GM04504 (cell line): Measurements from ENCODE around the gene C11orf42.

Experiments
- DNase-seq: peaks from one replicate; pipeline ENCODE4 v3.0.0-alpha.2; 2012; ENCODE audit warnings: low read depth

The C11orf42 gene

GRCh38 chr11:6205366-6205765 lies at the start of gene C11orf42:
C11orf42 (plus strand) TSS chr11:6205557; CDS start chr11:6205616, 59 bp downstream.
- DNase-seq: no peak

GRCh38 chr11:6156628-6157359 lies 48.6 kb upstream of the C11orf42 start:
- DNase-seq: no peak

GRCh38 chr11:6170226-6170625 lies 35.1 kb upstream of the C11orf42 start, which contains the start of gene OR52B2:
OR52B2 (minus strand) TSS chr11:6170326; CDS start chr11:6170326, 0 bp downstream.
- no peak for DNase-seq

- no peak for DNase-seq
These were observed 29.9 kb upstream of the C11orf42 start for GRCh38 chr11:6175440-6175839.

- DNase-seq: no peak
These were observed 13.6 kb upstream of the C11orf42 start for GRCh38 chr11:6191742-6192141.

GRCh38 chr11:6194065-6194581 lies 11.2 kb upstream of the C11orf42 start:
- no peak for DNase-seq

- DNase-seq: no peak
These were observed 9.0 kb upstream of the C11orf42 start for GRCh38 chr11:6196396-6196795.

GRCh38 chr11:6197466-6198200 lies 7.7 kb upstream of the C11orf42 start:
- DNase-seq: no peak

GRCh38 chr11:6199174-6199810 lies 6.1 kb upstream of the C11orf42 start, which contains the start of gene OR52W1:
OR52W1 (plus strand) TSS chr11:6199224; CDS start chr11:6199224, 0 bp downstream.
- no peak for DNase-seq

GRCh38 chr11:6200975-6201374 lies 4.4 kb upstream of the C11orf42 start:
- no peak for DNase-seq

GRCh38 chr11:6201481-6201880 lies 3.9 kb upstream of the C11orf42 start:
- no peak for DNase-seq

- no peak for DNase-seq
These were observed 3.3 kb upstream of the C11orf42 start for GRCh38 chr11:6202041-6202440.

GRCh38 chr11:6203327-6203726 lies 2.0 kb upstream of the C11orf42 start:
- no peak for DNase-seq

- no peak for DNase-seq
These were observed 651 bp upstream of the C11orf42 start for GRCh38 chr11:6204706-6205105.

- no peak for DNase-seq
These were observed 1.3 kb downstream of the C11orf42 start for GRCh38 chr11:6206456-6207180.

- no peak for DNase-seq
These were observed 4.4 kb downstream of the C11orf42 start for GRCh38 chr11:6209801-6210200.

- DNase-seq: no peak
These were observed 5.1 kb downstream of the C11orf42 start for GRCh38 chr11:6210274-6210955.

- DNase-seq: no peak
These were observed 9.2 kb downstream of the C11orf42 start for GRCh38 chr11:6214530-6214929.

- no peak for DNase-seq
These were observed 11.1 kb downstream of the C11orf42 start for GRCh38 chr11:6216501-6216900.

- DNase-seq: no peak
These were observed 12.4 kb downstream of the C11orf42 start for GRCh38 chr11:6217722-6218121.

GRCh38 chr11:6219359-6219758 lies 14.0 kb downstream of the C11orf42 start:
- DNase-seq: peak; percentile 92
